Measurements from ENCODE around the gene HSD17B3. TPM values are rescaled to one million over a fixed set of nuclear protein-coding genes. Genes with fewer than 3 reads are reported as not detected.

The HSD17B3 gene
- total RNA-seq, 2 donors from 2014 or later, result 1.4 to 4.9 TPM

DNA sequence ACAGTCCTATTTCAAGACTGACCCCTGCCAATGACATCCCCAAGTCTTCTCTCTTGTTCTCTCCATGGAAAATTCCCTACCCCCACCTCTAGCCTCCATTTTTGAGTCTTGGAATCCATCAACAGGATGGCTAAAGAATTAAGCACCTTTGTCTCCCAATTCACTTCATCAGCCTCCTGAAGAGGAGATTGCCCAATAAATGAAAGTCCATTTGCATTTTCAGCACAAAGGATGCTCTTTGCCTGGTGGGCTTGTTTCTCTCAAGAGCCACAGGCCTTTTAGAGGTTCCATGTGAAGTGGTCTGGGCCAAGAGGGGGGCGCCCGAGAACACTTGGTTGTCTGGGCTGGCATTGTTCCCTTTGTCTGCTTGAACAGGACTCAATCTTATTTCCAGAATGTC lies 12.6 kb downstream of the HSD17B3 start:
- Histone ChIP-seq H3K4me1 (ENCODE audit: control insufficient read depth in 1 of 2, low read depth in 2 of 2) (no peaks in the 10 kb centered on the region), H3K27ac (no peak overlapping the region), H3K36me3 (no peaks in the 10 kb centered on the region), H3K9me3 (no peaks in the 10 kb centered on the region), H3K4me3 (no peak overlapping the region), H3K27me3 (replicated peaks; ENCODE audit: insufficient read depth) (no peaks in the 10 kb centered on the region)
- TF ChIP-seq, protein P1, sequence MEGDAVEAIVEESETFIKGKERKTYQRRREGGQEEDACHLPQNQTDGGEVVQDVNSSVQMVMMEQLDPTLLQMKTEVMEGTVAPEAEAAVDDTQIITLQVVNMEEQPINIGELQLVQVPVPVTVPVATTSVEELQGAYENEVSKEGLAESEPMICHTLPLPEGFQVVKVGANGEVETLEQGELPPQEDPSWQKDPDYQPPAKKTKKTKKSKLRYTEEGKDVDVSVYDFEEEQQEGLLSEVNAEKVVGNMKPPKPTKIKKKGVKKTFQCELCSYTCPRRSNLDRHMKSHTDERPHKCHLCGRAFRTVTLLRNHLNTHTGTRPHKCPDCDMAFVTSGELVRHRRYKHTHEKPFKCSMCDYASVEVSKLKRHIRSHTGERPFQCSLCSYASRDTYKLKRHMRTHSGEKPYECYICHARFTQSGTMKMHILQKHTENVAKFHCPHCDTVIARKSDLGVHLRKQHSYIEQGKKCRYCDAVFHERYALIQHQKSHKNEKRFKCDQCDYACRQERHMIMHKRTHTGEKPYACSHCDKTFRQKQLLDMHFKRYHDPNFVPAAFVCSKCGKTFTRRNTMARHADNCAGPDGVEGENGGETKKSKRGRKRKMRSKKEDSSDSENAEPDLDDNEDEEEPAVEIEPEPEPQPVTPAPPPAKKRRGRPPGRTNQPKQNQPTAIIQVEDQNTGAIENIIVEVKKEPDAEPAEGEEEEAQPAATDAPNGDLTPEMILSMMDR (IDR thresholded peaks at IDR 0.05), result no peak
- ATAC-seq (ENCODE audit: insufficient number of reproducible peaks, low FRiP score, low read depth), result no peak
- no peak for DNase-seq (ENCODE audit: low spot score)

DNA sequence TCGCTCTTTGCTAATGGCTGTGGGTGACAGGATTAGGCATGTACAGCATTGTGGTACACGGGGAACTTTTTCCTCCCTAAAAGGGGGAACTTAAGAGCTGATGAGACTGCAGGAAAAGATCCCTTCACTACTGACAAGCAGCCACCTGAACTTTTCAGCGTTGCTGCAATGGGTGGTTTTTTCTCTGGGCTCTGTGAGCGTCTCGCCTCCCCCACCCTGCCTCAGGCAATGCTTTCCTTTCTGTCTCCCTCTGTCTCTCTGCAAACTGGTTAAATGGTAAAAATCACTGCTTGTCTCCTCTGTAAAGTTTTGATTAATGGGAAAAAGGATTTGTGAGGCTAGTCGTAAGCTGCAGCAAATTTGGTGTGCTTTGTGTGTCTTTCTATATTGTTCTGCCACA lies 20.3 kb downstream of the HSD17B3 start:
- TF ChIP-seq, protein P1 (IDR thresholded peaks at IDR 0.05), result no peak
- no peak overlapping the region for H3K4me3 ChIP-seq
- no peaks in the 10 kb centered on the region for H3K4me1 ChIP-seq (ENCODE audit: control insufficient read depth in 1 of 2, low read depth in 2 of 2)
- no peak overlapping the region for H3K27ac ChIP-seq
- ATAC-seq (ENCODE audit: insufficient number of reproducible peaks, low FRiP score, low read depth) (no peak), DNase-seq (ENCODE audit: low spot score) (no peak)
- no peaks in the 10 kb centered on the region for H3K36me3 ChIP-seq
- no peaks in the 10 kb centered on the region for H3K9me3 ChIP-seq
- H3K27me3 ChIP-seq (replicated peaks; ENCODE audit: insufficient read depth), result no peaks in the 10 kb centered on the region

DNA sequence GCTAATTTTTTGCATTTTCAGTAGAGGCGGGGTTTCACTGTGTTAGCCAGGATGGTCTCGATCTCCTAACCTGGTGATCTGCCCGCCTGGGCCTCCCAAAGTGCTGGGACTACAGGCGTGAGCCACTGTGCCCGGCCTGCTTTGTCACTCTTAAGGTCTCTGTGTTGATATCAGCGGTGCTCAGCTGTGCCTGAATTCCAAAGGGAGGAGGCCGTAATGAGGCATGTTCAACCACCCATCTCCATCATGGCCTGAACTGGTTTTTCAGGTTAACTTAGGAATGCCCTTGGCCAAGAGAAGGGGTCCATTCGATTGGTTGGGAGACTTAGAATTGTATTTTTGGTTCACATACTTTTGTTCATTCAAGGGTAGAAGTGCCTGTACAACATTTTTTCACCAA lies 22.0 kb downstream of the HSD17B3 start:
- no peak for ATAC-seq (ENCODE audit: insufficient number of reproducible peaks, low FRiP score, low read depth)
- H3K27ac ChIP-seq, result no peak overlapping the region
- no peaks in the 10 kb centered on the region for H3K4me1 ChIP-seq (ENCODE audit: control insufficient read depth in 1 of 2, low read depth in 2 of 2)
- DNase-seq (ENCODE audit: low spot score), result no peak
- no peaks in the 10 kb centered on the region for H3K36me3 ChIP-seq
- peaks cover 6% of the 10 kb centered on the region for H3K9me3 ChIP-seq
- no peaks in the 10 kb centered on the region for H3K27me3 ChIP-seq (replicated peaks; ENCODE audit: insufficient read depth)
- no peak overlapping the region for H3K4me3 ChIP-seq
- TF ChIP-seq, protein P1 (IDR thresholded peaks at IDR 0.05), result no peak

DNA sequence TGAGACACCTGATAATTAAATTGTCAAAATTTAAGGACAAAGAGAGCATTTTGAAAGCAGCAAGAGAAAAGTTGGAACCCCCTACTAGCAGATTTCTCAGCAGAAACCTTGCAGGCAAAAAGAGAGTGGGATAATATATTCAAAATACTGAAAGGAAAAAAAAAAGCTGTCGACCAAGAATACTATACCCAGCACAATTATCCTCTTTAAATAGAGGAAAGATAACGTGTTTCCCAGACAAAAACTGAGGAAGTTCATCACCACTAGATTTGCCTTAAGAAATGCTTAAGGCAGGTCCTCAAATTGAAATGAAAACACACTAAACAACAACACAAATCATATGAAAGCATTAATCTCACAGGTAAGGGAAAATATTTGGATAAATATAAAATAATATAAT lies 27.0 kb downstream of the HSD17B3 start:
- no peak for DNase-seq (ENCODE audit: low spot score)
- H3K4me1 ChIP-seq (ENCODE audit: control insufficient read depth in 1 of 2, low read depth in 2 of 2), result no peaks in the 10 kb centered on the region
- TF ChIP-seq, protein P1 (IDR thresholded peaks at IDR 0.05), result no peak
- no peak for ATAC-seq (ENCODE audit: insufficient number of reproducible peaks, low FRiP score, low read depth)
- no peaks in the 10 kb centered on the region for H3K36me3 ChIP-seq
- no peak overlapping the region for H3K27ac ChIP-seq
- peaks cover 18% of the 10 kb centered on the region for H3K9me3 ChIP-seq
- H3K27me3 ChIP-seq (replicated peaks; ENCODE audit: insufficient read depth), result no peaks in the 10 kb centered on the region
- H3K4me3 ChIP-seq, result no peak overlapping the region

- TF ChIP-seq, protein P1 (IDR thresholded peaks at IDR 0.05), result no peak
- Histone ChIP-seq H3K27me3 (replicated peaks; ENCODE audit: insufficient read depth) (no peaks in the 10 kb centered on the region), H3K27ac (no peak overlapping the region), H3K9me3 (peaks cover 16% of the 10 kb centered on the region), H3K4me1 (ENCODE audit: control insufficient read depth in 1 of 2, low read depth in 2 of 2) (no peaks in the 10 kb centered on the region), H3K36me3 (no peaks in the 10 kb centered on the region), H3K4me3 (no peak overlapping the region)
- ATAC-seq (ENCODE audit: insufficient number of reproducible peaks, low FRiP score, low read depth) (no peak), DNase-seq (ENCODE audit: low spot score) (no peak)
Observed at GRCh38 chr9:96270236-96270744, 31.7 kb downstream of the HSD17B3 start.
